Stimulated activated CD8-positive, alpha-beta memory T cell treated with anti-CD3 and anti-CD28 coated beads, Interleukin-2, amount 100 ng/mL, for 1 hour (primary cell): ENCODE measurements around the gene ZNF93.
"Not testable (repeated sequence)": the region's sequence is repeated elsewhere in the genome, so short reads cannot be mapped to it uniquely, and the experiment has no call there.

ENCODE experiments used
- DNase-seq, 2 donors: peaks; one replicate each; pipeline ENCODE4 v3.0.0-alpha.2; 2020; ENCODE audit warnings: low read depth in 2 of 2

ZNF93 gene

DNA sequence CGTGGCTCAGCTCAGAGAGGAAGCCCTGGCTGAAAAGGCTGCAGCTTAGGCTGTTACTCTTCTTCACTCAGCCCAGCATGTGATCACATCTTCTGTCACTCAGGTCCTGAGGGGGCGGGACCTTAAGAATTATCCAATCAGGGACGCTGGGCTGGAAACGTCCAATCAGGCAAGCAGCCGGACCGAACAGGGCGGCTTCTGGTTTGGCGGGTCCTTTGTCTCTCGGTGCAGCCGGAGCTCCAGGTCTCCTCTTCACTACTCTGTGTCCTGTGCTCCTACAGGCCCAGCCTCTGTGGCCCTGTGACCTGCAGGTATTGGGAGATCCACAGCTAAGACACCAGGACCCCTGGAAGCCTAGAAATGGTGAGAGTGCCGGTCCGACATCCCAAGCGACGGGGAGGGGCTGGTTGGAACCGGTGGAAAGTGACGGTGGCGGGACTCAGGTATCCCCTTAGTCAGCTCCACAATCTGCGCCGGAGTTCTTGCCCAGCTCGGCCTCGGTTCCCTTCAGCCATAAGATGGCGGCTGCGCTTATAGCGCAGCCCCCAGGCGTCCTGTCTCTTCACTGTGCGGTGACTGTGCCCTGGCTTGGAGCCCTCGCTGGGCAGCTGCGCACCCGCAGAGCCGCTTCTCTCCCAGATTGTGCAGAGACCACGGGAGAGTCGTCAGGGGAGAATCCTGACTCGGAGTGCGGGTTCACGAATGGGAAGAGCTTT, at the start of gene ZNF93:
ZNF93 (plus strand) TSS at position 218 of the 716 bp plus-strand sequence; CDS start at position 361, 143 bp downstream.
- DNase-seq = peak; percentile 72 to 79

GRCh38 chr19:19851740-19852139, 49.0 kb upstream of the ZNF93 start:
- not testable (repeated sequence) for DNase-seq

DNA sequence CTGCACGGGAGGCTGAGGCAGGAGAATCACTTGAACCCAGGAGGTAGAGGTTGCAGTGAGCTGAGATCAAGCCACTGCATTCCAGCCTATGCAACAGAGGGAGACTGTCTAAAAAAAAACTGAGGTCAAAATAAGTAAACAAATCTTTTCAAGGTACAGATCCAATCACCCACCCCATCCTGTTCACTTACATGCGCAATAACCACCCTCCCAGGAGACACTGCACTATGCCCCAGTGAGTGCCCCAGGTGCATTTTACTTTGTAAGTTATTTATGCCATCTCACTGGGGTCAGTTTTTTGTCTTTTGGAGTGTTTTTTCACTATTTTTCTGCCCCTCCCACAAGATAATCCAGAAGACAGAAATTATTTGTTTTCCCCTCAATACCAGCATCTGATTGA, 42.0 kb upstream of the ZNF93 start:
- no peak for DNase-seq

DNA sequence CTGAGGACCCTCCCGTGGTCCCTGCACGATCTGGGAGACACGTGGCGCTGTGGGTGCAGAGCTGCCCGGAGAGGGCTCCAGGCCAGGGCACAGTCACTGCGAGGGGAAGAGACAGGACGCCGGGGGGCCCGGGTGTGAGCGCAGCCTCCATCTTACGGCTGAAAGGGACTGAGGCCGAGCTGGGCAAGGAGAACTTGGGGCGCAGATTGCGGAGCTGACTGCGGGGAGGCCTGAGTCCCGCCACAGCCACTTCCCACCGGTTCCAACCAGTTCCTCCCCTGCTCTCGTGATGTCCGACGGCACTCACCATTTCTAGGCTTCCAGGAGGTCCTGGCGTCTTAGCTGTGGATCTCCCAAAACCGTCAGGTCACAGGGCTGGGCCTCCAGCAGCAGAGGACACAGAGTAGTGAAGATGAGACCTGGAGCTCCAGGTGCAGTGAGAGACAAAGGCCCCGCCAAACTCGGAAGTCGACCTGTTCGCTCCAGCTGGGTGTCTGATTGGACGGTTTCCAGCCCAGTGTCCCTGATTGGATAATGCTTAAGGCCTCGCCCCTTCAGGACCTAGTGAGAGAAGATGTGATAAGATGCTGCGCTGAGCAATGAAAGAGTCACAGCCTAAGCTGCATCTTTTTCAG, 39.9 kb upstream of the ZNF93 start:
- no peak for DNase-seq

GRCh38 chr19:19865750-19866610, 34.8 kb upstream of the ZNF93 start, which contains the start of gene ZNF253:
ZNF253 (plus strand) TSS chr19:19865882; CDS start chr19:19865997, 115 bp downstream.
- peak; percentile 84 to 87 for DNase-seq

GRCh38 chr19:19866611-19867248, 34.0 kb upstream of the ZNF93 start:
- no peak for DNase-seq

GRCh38 chr19:19870086-19870485, 30.7 kb upstream of the ZNF93 start:
- DNase-seq = not testable (repeated sequence)

DNA sequence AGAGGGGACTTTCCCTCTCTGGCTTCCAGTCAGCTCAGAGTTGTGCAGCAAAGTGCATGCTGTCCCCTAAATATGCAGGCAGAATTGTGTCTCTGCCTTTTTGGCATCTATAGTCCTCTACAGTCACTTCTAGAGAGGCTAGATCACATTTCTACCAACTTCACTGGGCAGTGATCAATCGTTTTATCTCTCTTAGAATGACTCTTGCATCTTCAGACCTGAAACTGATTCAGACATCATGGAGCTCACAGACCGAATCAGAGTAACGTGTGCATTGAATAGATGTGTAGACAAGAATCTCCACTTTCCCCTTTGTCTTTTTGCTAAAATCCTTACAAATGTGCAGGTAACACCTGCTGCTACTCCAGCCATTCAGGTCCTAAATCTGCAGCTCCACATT, 28.8 kb upstream of the ZNF93 start:
- DNase-seq = no peak

- no peak for DNase-seq
These were observed 27.4 kb upstream of the ZNF93 start for GRCh38 chr19:19873381-19873780.

- no peak for DNase-seq
These were observed 23.0 kb upstream of the ZNF93 start for GRCh38 chr19:19877724-19878123.

GRCh38 chr19:19884583-19884982, 16.2 kb upstream of the ZNF93 start:
- no peak for DNase-seq

- not testable (repeated sequence) for DNase-seq
These were observed 8.4 kb upstream of the ZNF93 start for GRCh38 chr19:19892055-19892941.

GRCh38 chr19:19900139-19900728, 512 bp upstream of the ZNF93 start:
- no peak for DNase-seq

GRCh38 chr19:19907551-19907950, 6.8 kb downstream of the ZNF93 start:
- not testable (repeated sequence) for DNase-seq

DNA sequence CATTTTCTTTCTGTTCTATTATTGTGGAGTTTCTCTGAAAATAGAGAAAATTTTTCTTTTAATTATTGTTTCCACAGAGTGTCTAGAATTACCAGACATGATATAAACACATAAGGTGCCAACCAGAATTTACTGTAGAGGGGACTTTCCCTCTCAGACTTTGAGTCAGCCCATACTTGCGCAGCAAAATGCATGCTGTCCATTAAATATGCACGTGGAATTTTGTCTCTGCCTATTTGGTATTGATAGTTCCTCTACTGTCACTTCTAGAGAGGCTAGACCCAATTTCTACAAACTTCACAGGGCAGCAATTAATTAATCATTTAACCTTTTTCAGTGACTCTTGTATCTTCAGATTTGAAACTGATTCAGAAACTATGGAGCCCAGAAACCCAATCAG, 8.9 kb downstream of the ZNF93 start:
- no peak for DNase-seq

- DNase-seq = no peak
These were observed 10.4 kb downstream of the ZNF93 start for GRCh38 chr19:19911150-19911549.

- no peak for DNase-seq
These were observed 13.8 kb downstream of the ZNF93 start for GRCh38 chr19:19914596-19914995.

GRCh38 chr19:19930417-19930816, 29.7 kb downstream of the ZNF93 start:
- not testable (repeated sequence) for DNase-seq

GRCh38 chr19:19933432-19934314, 32.9 kb downstream of the ZNF93 start:
- DNase-seq = not testable (repeated sequence)
